NCI-H2029 treated with DMSO at 0.1 percent for 48 hours (cell line): ENCODE measurements around the gene PRSS50.
A peak's percentile ranks its signal among the peaks of the same experiment; 100 is the strongest.
"Not testable (repeated sequence)": the region's sequence is repeated elsewhere in the genome, so short reads cannot be mapped to it uniquely, and the experiment has no call there.

ENCODE experiments used
- DNase-seq: peaks from one replicate; lab custom pipeline; 2025; lab: John Stamatoyannopoulos, UW

PRSS50 gene

DNA sequence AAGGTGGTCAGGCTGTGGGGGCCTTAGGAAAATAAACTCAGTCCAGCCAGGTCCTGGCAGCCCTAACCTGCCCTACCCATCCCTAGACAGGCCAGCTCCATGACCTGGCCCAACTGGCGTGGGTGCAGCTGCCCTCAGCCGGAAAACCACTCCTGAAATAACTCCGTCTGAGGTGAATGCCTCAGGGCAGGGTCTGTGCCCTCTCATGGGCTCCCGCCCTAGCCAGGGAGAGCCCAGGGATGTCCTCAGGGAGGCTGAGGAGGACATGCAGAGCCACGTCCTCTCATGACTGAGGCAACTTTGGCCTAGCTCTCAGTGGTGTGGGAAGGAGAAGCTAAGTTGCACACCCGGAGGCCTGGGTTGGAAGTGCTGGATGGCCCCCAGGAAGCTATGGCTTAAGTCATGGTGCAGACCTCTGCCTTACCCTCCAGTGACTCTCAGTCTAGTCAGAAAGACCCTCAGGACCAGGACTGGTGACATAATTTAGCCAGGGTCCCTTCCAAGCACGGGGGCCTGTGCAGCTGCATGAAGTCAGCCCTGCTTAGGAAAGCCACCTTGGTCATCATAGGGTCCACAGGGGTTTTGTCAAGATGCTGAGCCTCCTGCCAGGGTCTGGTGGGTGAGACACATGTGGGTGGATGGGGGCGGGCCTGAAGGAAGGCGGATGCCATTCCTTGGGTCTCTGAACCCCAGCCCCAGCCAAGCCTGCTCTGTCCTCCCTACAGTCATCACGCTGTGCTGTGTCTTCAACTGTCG is 9.1 kb downstream of the PRSS50 start:
- no peak for DNase-seq

DNA sequence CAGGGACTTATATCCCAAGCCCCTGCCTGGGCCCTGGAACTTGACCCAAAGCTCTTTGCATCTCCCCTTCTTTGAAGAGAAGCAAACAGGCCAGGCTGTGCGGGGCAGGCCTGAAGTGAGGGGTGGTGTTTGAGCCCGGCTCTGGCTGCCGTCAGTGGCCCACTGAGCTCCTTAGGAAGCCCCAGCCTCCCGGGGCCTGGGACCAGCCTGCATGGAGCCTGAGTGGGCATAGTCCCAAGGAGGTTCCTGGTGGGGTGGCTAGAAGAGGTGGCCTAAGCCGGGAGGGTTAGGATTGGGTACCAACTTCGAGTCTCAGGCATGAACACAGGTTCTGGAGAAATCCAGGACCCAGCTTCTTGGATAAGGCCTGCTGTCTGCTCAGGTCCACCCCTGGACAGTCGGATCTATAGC is 10.1 kb downstream of the PRSS50 start:
- no peak for DNase-seq

DNA sequence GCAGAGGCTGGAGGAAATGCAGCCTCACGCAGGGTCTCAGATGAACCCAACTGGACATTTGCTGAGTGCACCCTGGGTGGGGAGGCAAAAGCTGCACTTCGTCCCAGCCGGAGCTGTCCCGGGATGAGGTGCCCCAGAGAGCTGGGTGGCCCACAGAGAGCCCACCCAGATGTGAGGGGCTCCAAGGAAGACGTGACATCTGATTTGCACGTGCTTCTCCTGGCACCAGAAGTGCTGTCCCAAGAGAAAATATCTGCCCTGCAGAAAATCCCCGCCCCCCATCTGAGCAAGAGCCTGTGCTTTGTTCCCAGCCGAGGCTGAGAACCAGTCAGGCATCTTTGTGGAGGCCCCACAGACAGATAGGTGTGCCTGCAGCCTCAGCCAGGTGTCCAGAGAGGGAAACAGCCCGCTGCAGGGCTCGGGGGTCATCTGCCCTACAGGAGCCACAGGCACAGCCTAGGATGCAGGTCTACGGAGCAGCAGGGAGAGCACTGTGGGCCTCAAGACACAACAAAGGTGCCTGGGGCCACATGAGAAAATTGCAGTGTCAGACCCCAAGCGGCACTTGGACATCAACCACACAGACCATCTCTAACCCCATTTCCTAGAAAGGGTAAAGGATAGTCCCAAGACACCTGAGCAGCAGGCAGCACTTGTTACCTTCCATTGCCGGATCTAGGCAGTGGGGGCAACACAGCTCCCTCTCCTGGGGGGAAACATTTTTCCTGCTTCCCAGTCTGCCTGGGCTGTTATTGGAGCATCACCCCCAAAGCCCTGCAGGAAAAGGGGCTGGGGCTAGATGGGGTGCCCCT is 10.7 kb downstream of the PRSS50 start:
- DNase-seq, result no peak

DNA sequence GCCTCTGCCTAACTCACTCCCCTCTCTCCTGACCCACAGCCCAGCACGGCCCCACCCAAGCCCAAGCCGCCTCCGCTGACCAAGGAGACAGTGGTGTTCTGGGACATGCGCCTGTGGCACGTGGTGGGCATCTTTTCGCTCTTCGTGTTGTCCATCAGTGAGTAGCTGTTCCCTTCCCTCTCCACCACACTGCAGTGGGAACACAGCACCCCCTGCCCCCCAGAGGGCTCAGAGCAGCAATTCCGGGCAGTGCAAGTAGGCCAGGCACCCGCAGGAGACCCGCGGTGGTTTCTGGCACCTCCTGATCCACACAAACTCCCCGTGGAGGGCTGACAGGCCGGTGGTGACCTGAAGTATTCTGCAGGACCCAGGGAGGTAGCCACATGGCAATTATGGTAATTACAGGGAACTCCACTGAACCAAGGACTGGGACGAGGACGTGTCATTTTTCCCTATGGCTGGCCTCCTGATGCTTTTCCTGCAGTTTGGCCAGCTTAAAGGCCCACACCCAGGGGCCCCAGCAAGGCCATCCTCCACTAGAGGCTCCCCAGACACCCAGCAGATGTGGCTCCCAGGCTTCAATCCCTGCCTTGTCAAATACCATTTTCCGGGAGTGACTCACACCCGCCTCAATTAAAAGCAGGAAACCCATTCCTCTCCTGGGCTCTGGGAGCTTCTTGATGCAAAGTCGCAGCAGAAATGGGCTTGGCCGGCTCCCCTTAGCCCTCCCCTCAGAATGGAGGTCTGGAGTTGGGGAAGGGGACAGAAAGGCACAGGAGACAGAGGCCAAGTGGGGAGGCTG is 11.7 kb downstream of the PRSS50 start:
- no peak for DNase-seq

DNA sequence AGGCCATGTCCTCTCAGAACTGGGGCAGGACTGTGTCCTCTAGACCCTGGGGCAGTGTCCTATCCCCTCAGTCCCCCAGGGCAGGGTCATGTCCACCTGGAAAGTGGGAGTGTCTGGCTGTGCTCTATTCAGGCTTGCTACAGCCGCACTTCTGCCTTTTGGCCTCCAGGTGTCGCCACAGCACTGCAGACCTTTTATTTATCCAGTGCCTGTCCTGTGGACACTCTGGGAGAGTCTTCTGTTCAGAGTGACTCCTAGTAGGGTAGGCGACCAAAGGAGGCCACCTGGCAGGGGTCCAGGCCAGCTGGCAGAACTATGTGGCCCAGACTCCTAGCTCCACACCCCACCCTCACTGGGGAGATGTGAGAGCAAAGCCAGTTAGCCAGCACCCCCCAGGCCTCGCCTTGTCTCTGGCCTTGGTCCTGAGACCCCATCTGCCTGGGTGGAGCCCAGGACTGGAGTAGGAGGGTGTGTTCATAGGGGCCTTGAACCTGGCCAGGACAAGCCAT is 12.6 kb downstream of the PRSS50 start:
- DNase-seq, result peak; percentile 56

DNA sequence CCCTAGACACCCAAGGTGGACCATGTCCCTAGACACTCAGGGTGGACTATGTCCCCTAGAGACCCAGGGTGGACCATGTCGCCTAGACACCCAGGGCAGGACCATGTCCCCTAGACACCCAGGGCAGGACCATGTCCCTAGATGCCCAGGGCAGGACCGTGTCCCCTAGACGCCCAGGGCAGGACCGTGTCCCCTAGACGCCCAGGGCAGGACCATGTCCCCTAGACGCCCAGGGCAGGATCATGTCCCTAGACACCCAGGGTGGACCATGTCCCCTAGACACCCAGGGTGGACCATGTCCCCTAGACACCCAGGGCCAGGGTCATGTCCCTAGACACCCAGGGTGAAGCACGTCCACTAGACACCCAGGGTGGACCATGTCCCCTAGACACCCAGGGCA is 13.3 kb downstream of the PRSS50 start:
- DNase-seq, result not testable (repeated sequence)

DNA sequence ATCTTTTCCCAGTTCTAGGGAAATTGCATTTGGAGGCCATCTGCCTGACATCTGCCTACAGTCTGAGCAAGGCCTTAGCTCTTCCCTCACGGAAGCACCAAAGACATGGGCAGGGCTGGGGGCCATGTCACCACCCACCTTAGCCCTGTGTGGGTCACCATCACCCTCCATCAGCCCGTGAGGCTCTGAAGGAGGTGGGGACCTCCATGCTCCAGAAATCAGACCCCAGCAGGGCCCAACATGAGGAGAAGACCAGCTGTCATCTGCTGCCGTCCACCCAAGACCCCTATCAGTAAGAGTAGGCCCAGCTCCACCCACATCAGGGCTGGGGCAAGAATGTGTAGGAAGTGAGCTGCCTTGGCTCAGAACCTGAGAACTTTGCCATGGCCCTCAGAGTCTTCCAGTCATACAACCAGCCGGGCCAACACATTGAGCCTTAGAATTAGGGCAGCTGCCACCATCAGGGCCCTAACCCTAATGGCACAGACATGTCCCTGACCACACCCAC is 14.6 kb downstream of the PRSS50 start:
- no peak for DNase-seq

DNA sequence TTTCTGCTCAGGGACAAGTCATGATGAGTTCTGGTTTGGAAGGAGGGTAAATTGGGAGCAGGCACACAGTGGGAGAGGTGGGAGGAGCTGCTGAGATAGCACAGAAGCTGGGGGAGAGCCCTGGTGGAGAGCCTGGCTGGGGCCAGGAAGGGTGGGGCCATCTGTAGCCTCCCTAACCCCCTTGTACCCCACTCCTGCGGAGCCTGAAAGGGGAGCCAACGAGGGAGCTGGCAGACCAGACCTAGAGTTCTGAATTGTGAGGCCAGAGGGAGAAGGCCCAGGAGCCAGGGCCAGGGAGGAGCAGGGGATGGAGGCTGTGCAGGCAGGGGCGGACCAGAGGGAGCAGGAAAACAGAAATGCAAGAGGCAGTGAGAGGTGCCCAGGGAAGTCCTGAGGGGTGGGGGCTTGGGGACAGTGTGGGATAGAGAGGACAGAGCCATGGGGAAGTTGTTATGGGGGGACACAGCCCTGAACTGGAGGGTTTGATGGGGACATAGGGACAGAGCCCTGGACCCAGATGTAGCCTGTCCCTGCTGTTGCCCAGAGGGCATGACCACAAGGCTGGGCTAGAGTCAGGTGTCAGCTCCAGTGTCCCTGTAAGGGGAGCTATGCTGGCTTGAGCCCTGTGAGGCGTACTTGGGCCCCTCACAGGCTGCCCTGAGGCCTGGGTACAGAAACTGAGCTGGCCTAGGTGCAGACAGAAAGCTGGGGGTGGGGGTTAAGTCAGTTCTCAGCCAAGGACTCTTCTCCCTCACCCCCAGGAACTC is 15.2 kb downstream of the PRSS50 start:
- no peak for DNase-seq

DNA sequence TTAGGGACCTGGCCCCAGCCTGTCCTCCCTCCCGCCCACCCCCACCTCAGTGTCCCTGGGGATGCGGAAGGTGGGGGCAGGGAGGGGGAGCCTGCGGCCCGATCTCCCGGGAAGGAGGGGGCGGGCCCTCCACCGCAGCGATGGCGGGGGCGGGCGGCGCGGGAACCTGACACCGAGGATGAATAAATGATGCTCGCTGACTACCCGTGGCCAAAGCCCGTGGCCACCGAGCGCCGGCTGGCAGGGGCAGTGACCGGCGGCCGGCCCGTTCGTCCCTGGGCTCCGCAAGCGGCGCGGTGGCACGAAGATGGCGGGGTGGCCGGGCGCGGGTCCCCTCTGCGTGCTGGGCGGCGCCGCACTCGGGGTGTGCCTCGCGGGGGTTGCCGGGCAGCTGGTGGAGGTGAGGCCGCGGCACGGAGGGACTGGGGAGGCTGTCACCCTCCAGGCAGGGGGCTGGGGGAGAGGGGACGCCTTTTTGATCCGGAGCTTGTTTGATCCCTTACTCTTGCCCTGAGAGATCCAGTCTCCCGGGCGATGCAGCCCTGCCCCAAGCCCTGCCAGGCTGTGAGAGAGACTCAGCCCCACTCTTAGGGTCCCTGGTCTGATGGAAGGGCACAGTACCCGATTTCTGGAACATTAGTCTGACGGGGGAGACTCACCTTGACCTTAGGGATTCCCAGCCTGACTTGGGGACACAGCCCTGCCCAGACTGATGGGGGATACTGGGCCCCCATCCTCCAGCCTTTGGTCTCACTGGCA is 16.3 kb downstream of the PRSS50 start, which contains the start of gene TMIE:
Gene TMIE (plus strand): TSS at position 212 of the 759 bp plus-strand sequence. CDS start 96 bp downstream, at position 308.
- DNase-seq, result no peak

DNA sequence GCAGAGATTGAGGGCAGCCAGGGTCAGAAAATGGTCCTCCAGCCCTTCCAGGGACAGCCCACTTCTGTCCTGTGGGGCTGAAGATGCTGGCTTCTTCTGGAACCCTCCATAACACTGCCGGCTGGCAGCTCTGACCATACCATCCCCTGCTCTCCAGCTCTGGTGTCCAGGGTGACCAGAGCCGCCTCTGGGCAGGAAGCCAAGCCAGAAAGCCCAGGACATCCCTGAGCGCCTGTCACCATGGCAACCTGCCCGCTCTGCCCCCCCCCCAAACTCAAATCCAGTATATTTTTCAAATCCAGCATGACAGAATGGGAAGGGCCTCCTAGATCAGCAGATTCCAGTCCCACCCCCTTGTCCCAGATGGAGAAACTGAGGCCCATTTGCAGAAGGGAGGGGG is 16.9 kb downstream of the PRSS50 start:
- DNase-seq, result no peak

DNA sequence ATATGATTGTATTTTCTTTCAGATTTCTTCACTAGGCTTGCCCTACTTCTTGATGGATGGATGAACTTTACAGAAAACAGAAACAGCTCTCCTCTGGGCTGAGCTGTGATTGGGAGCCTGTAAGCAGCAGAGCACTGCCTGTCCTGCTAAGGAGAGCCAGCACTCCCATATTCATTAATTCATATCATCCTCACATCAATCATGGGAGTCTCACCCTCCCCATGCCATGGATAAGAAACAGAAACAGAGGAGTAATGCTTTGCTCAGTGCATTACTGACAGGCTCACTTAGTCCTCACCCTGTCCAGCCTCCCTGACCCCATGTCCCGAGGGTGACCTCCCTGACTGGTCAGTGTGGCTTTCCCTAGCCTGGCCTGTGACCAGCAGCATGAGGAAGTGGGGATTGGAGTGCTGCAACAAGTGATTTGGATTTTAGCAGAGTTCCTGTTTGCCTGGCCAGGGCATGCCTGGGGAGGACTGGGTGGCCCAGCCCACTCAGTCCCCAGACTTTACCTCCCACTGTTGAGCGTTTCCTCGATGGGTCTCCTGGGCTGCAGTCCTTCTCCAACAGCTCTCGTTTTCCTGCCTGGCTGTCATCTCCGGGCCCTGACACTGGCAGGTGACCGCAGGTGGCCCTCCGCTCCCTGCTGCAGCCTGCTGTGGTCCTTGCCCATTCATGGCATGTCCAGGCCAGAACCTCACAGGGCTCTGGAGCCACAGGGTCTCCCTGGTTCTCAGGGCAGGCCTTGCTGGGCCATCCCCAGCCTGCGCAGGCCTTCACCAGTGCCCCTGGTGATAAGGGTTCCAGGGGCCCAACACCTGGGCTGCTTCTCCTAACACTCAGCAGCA is 17.8 kb downstream of the PRSS50 start:
- DNase-seq, result no peak

DNA sequence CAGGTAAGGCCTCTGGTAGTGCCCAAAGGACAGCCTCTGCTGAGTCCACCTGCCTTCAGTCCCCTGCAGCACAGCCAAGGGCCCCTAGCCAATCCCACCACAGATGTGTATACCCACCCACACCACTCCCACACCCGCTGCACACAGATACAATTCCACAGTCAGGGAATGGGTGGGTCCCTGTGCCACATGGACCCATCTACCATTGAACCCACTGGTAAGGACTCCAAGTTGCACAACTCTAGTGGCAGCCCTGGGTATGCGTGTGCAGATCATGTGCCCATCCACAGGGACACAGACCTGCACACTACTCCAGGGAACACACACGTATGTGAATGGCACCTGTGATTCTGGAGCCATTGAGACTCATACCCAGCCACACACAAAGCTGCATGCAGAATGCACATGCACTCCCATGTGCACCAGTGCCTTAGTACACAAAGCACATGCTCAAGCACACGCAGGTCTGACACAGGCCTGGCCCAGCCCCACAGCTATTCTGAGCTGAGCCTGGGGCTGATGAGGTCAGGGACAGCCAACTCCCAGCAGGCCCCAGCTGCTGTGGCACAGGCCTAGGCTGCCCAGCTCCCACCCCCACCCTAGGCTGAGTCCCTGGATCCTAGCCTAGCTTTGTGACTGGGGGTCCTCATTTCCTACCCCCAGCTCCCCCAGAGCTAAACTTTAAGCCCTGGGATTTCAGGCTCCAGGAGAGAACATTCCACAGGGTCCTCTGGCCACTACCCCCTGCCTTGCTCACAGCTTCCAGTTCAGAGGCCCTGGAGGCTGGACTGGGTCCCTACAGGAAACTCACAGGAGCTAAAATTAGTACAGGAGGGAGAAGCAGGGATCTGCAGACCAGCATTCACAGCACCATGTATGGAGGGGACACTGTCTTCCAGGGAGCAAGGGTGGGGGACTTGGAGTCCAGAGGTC is 21.4 kb downstream of the PRSS50 start:
- no peak for DNase-seq

DNA sequence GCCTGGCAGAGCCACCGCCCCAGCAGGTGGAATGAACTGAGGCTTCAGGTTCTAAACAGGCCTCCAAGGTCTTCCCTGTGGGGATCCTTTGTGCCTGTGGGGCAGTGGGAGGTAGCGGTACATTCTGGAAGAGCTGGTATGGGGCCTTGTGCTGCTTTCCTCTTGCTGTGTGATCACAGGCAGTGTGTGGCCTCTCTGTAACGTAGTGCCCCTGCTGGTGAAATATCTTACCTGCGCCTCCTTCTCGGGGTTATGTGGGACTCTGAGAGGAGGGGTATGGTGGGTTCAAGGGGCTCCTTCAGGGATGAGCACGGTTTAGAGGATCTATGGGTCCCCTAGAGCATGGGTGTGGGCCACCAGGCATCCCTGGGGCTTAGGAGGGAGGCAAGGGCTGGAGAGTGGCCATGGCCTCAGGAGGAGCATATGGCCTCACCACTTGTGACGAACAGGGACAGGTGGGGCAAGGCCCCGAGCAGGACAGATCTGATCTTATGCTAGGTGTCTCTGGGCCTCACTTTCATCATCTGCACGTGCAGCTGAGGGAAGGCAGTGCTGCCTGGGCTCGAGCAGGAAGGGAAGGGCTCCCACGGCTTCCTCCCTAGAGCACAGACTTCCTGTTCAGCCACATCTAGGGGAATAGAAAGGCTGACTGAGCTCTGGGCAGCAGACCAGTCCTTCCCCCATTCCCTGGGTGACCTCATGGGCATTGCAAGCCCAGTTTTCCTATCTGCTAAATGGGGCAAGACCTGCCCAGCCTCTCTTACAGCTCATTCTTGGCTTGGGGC is 22.3 kb downstream of the PRSS50 start:
- DNase-seq, result no peak

DNA sequence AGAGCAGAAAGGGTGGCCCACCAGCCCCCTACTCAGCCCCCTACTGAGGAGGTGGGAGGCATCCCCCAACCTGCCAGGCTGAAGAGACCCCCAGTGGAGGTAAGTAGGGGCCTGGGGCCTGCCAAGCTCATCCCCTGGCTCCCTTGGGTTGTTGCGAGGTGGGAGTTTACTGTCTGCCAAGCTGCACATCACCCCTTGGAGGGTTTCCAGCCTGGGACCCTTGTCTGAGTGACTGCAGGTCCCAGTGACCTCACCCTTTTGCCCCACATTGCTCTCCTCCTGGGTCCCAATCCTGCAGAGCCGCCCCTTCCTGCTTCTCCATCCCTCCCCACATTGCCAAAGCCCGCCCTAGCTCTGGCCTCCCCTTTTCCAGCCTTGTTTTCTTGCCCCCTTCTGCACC is 23.1 kb downstream of the PRSS50 start:
- DNase-seq, result no peak

DNA sequence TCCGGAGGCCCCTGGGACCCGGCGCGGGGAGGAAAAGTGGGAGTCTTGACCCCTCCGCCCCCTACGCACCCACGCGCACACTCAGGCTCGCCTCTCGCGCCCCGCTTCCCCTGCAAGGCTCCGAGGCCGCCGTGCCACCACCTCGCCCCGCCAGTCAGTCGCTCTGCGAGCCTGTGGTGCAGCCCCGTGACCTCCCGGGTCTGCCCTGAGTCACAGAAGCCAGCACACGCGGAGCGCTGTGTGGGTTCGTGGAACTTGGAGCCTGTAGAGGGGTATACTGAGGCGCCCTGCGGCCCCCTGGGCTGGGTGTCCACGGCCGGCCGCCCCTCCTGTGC is 23.8 kb downstream of the PRSS50 start:
- DNase-seq, result no peak

DNA sequence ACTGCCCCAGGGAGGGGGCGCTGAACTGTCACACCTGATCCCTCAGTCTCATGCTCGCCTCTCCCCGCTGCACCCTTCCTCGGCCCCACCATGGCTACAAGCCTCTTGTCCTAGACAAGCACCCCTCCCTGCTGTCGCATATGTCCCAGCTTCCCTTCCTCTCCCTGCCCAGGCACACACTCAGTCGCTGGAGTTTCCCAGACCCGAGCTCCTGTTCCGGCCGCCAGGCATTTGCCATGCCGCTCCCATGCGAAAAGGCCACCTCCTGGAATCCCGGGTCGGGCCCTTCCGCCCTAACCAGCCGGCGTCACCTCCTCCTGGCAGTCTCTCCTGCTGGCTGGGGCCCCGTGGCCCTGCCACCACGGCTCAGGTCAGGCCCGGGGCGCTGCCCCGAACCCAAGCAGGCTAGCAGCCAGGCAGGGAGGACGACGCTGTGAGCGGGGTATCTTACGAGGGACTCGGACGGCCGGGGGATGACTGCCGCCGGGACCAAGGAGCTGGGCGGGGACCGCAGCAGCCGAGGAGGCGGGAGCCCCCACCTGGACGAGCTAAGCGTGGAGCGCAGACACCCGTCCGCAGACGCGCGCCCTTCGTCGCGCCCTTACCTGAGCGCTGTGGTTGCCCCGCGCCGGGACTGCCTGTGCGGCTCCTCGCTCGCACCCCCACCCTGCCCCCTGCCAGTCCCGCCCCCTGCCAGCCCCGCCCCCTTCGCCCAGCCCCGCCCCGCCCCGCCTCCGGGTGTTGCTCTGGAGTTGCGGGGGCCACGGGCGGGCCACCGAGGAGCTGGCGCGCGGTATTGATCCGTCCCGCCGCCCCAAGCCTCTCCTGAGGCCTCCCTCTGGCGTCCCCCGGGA is 24.4 kb downstream of the PRSS50 start, which contains the start of gene ALS2CL:
Gene ALS2CL (minus strand): TSS at position 642 of the 854 bp plus-strand sequence. CDS start 4,239 bp downstream, outside the sequence.
- DNase-seq, result no peak

DNA sequence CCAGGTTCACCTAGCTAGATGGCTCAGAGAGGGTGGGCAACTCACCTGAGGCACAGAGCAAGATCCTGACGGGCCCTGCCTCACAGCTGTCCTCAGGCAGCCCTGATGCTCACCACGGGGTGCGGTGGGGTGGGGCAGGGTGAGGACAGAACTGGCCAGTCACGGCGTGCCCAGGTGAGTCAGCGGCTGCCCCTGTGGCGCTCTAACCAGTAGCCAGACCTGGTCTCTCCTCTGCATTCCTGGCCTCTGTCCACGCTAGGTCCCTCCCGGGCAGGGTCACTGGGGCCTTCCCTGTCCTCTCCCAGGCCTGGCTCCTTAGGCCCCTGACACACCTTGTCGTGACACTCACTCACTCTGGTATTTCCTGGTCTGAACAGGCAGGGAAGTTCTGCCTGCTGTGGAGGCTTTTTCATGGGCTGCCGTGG is 25.1 kb downstream of the PRSS50 start:
- DNase-seq, result no peak
